GM19043 (cell line): ENCODE results near the gene GLI3.
"Not testable (repeated sequence)": the region's sequence is repeated elsewhere in the genome, so short reads cannot be mapped to it uniquely, and the experiment has no call there.

ENCODE experiments used
- ATAC-seq: cut with Tn5 transposase; IDR thresholded peaks from one replicate; pipeline ENCODE4 v1.9.1; 2021; ENCODE audit warnings: low read depth; ENCODE audit not compliant: unreplicated experiment

The GLI3 gene

DNA sequence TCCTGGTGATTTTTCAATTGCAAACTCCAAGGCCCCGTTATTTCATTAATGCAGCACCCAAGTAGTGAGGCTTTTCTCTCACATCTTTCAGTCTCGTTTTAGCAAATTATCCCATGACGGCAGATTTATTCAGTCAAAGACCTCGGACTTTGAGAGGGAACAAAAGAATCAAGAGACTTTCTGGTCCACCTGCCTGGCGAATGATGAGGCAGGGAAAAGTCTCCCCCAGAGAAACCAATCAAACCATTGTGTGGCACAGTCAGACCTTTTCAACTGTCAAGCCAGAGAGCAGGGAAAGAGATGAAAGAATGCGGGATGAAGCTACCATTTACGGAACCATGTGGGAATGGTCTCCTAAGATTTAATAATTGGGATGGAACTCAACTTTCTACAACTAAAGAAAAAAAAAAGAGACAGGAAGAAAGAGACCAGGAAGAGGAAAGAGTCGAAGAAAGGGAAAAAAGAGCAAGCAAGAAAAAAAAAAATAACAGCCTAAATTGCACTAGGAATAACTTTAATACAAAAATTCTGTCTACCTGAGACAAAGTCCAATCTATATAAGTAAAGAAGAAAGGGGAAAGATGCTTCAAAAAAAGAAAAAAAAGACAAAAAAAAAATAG is 22.8 kb downstream of the GLI3 start:
- no peak for ATAC-seq

GRCh38 chr7:42213093-42213492 is 23.9 kb downstream of the GLI3 start:
- no peak for ATAC-seq

DNA sequence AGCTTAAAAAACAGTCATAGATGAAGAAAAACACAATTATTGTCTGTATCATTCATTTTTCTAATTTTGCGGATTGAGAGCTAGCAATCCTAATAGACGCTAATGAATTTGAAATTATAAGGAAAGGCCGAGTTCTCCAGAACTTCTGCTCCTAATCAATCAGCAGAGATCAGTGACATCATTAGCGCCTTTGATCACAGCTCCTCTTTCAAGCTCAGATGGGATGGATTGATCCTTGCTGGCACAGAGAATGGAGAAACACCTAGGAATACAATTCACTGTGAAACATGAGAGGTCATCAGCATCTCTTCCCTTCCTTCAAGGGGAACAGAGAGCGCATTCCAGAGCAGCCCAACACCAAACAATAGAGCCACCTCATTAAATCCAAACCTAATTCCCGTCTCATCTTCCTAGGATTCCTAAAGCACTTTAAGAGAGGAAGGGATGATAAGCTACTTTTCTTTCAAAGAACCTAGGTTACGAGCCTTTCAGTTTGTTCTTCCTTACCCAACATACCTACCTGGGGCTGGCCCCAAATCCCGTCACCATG is 24.4 kb downstream of the GLI3 start:
- ATAC-seq = no peak

DNA sequence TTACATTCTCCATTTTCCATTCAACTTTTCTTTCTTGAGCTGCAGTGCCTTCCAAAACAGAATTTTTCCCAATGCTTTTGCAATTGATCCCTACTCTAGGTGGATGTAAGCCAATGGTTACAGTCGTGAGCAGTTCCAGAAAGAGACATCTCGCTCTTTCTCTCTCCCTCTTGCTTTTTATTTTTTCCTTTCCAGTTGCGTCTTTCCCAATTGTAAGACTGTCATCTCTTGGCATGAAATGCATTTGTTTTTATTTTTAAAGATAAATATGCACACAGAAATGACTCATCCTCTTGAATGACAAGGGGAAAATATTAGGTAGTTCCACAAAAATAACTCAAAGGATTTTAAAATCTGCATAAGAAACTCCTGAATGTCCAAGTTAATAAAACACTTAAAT is 25.1 kb downstream of the GLI3 start:
- no peak for ATAC-seq

DNA sequence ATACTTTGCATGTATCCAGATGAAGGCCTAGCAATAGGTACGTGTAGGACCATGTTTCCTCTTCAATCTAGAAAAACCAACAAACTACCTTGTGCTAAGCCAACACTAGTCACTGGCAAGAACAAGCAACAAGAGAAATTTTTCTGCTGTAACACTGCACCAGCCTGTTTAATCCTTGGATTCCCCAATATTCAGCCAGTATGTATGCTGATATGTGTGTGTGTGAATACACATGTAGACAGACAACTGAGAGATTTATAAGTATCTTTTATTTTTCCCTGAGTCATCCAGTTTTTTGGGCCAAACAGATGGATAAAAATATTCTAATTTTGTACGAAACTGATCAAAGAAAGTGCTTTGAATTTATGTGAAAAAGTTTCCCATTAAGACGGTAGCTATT is 26.2 kb downstream of the GLI3 start:
- no peak for ATAC-seq

GRCh38 chr7:42210333-42210732 is 26.7 kb downstream of the GLI3 start:
- ATAC-seq = no peak

DNA sequence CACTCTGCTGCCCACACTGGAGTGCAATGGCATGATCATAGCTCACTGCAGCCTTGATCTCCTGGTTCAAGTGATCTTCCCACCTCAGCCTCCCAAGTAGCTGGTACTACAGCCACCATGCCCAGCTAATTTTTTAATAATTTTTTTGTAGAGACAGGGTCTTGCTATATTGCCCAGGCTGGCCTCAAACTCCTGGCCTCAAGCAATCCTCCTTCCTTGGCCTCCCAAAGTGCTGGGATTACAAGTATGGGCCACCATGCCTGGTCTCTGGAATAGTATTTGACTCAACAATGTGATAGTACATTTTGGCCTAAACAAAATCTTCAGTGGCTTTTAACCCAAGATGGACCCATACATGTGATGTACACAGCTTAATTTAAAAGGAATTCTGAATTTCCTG is 27.9 kb downstream of the GLI3 start:
- ATAC-seq = not testable (repeated sequence)

- no peak for ATAC-seq
These were observed 28.4 kb downstream of the GLI3 start for GRCh38 chr7:42208572-42208971.

DNA sequence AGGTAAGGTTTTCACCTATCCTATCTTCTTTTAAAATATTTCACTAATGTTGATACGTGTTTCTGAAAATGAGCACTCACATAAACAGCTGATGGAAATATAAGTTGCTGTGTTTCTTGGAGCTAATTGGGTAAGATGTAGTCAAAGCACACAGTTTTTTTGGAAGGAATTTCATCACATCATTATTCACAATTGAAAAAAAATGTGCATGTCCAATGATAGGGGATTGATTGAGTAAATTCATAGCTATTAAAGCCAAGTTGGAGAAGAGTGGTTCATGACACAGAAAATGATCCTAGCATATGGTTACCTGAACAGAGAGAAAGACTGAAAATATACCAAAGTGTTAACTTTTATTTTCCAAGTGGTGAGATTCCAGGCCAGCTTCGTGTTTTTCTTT is 29.6 kb downstream of the GLI3 start:
- ATAC-seq = no peak

- ATAC-seq = no peak
These were observed 33.7 kb downstream of the GLI3 start for GRCh38 chr7:42203336-42203735.

DNA sequence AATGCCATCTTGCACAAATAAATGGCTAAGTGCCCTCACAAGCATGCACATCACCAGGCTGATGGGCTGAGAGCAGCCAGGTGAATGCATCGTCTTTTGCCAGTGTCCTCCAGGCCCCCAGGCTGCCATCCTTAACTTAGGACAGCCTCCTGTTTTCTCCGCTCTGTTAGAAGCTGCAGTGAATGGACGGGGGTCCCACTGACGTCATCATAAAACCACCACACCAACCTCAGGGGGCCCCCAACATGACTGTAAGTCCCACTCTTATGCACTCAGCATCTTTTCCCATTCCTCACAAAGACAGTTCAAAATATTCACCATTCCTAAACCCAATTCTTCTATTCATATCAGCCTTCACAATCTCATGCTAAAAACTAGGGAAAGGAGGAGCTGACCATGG is 34.4 kb downstream of the GLI3 start:
- ATAC-seq = no peak

DNA sequence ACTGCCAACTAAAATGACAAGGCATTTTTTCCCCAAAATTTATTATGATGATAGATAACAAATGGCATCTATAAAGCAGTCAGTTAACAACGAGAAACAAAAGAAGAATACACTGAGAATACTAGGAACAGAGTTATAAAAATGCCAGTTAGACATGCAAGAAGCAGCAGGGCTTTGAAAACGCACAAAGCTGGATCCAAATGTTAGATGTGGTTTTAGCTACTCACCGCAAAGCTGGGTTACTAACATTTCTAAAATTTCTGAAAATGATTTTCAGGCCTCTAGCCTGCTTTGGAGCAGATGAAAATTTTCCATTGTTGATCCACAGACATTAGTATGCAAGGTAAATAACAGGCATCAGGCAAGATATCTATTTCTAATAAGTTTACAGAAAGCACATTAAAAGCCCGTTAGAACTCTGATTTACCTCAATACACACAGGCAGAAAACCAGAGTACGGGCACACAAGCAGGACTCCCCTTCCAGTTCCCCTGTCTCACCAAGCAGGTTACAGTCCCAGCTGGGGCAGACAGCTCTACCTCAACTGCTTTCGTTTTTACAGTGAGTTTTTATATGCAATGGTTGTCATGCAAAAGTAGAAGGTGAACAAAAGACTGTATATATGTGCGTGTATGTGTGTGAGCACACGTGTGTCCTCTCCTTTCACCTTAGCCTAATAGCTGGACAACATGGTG is 37.9 kb downstream of the GLI3 start:
- no peak for ATAC-seq

- no peak for ATAC-seq
These were observed 38.7 kb downstream of the GLI3 start for GRCh38 chr7:42198296-42198695.

- no peak for ATAC-seq
These were observed 39.6 kb downstream of the GLI3 start for GRCh38 chr7:42197451-42197850.

DNA sequence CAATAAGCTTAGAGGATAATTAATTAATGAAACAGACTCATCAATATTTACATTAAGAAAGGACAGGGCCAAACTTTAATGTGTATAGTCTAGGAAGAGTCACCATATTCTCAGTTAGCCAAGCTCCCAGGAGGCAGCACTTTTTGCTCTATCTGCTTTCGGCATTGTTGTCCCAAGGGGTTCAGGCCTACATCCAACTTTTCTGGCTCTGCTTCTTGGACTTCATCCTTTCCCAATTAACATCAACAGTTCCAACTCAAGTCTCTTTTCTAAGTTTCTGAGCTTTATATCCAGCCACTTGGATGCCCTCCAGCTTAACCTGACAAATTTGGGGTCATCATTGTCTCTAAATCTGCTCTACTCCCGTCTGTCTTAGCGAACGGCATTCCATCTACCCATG is 42.8 kb downstream of the GLI3 start:
- ATAC-seq = no peak

DNA sequence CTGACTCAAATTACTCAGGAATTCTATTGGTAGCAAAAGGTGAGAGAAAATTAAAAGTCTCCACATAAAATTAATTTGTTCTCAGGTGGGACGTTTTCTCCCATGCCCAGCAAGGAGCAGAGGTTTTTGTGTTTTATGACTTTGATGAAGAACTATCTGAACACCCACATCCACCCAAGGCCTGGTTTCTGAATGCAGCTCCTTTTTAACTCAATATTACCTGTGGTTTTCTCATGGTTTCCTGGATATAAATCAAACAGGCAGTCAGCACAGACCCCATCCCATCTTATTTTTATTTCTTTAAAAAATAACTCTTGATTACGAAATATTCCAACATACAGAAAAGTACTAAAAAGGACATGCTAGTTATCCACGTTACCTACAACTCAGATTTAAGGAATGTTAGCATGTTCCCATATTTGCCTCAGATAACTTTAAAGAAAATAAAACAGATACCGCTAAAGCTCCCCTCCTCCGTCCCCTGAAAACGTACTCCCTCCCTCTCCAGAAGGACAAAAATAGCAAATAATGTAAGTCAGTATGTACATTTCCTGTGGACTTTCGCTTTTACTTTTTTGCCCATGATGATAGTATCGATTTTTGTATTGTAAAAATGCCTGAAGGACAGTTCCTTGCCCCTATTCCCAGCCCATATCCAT is 43.4 kb downstream of the GLI3 start:
- no peak for ATAC-seq

GRCh38 chr7:42192851-42193461 is 44.1 kb downstream of the GLI3 start:
- no peak for ATAC-seq

GRCh38 chr7:42192066-42192465 is 44.9 kb downstream of the GLI3 start:
- no peak for ATAC-seq

DNA sequence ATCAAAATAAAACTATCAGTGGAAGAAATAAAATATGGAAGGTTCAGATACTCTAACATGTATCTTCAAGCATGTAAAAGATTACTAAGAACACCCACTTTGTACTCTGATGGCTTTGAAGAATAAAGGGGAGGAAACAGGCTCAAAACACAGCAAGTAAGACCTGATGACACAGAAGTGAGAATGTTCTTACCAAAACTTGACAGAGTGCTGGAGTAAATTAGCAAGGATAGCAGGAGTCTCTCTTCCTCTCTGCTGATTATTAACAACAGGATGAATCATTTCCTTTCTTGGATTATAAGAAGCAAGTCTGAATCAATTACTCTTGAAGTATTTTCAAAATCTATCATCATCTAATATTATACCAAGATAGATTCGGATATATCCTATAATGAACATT is 47.5 kb downstream of the GLI3 start:
- no peak for ATAC-seq

DNA sequence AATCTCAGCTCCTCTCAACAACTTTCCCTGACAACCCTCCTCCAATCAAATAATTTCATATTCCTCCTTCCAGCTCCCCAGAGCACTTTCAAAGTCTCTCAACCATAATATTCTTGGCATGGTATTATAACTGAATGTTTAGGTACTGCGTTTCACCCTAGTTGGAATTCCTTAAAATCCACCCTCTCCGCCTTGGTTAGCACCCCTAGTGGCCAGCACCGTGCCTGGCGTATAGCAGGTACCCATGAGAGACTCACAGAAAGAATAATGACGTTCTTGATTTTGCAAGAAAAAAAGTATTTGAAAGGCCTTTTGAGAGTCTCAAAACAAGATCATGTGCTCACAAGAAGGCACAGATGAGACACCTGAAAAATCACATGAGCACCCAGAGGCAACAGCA is 50.9 kb downstream of the GLI3 start:
- no peak for ATAC-seq

- ATAC-seq = no peak
These were observed 51.3 kb downstream of the GLI3 start for GRCh38 chr7:42185726-42186125.
